Measurements from ENCODE around the gene WDR75. TPM values are rescaled to one million over a fixed set of nuclear protein-coding genes. Genes with fewer than 3 reads are reported as not detected.

WDR75 gene
- total RNA-seq, 1 experiment from 2014 or later, result 53.8 TPM

- H3K4me1 Mint-ChIP-seq (ENCODE audit: low read depth, unreplicated experiment), result peaks cover 34% of the 10 kb centered on the region
- DNase-seq, result no peak
- no TSS peak for BruUV-seq (replicated peaks)
- TF ChIP-seq, protein P1, sequence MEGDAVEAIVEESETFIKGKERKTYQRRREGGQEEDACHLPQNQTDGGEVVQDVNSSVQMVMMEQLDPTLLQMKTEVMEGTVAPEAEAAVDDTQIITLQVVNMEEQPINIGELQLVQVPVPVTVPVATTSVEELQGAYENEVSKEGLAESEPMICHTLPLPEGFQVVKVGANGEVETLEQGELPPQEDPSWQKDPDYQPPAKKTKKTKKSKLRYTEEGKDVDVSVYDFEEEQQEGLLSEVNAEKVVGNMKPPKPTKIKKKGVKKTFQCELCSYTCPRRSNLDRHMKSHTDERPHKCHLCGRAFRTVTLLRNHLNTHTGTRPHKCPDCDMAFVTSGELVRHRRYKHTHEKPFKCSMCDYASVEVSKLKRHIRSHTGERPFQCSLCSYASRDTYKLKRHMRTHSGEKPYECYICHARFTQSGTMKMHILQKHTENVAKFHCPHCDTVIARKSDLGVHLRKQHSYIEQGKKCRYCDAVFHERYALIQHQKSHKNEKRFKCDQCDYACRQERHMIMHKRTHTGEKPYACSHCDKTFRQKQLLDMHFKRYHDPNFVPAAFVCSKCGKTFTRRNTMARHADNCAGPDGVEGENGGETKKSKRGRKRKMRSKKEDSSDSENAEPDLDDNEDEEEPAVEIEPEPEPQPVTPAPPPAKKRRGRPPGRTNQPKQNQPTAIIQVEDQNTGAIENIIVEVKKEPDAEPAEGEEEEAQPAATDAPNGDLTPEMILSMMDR (IDR thresholded peaks at IDR 0.05; ENCODE audit: unreplicated experiment), result no peak
- H3K27me3 Mint-ChIP-seq (ENCODE audit: unreplicated experiment), result no peaks in the 10 kb centered on the region
- H3K36me3 Mint-ChIP-seq (ENCODE audit: insufficient read depth, unreplicated experiment), result peaks cover 4% of the 10 kb centered on the region
- CTCF ChIA-PET, result no interaction called here
- peak overlapping the region; percentile 71 for H3K27ac Mint-ChIP-seq (ENCODE audit: unreplicated experiment)
- intact Hi-C loops (cut with micrococcal nuclease; ENCODE audit: unreplicated experiment), result no loop called here
- H3K9me3 Mint-ChIP-seq (ENCODE audit: low read depth, unreplicated experiment), result peaks cover 7% of the 10 kb centered on the region
- H3K4me3 Mint-ChIP-seq (ENCODE audit: low read depth, unreplicated experiment), result no peak overlapping the region
These were observed 64.2 kb downstream of the WDR75 start for GRCh38 chr2:189505492-189505891.

DNA sequence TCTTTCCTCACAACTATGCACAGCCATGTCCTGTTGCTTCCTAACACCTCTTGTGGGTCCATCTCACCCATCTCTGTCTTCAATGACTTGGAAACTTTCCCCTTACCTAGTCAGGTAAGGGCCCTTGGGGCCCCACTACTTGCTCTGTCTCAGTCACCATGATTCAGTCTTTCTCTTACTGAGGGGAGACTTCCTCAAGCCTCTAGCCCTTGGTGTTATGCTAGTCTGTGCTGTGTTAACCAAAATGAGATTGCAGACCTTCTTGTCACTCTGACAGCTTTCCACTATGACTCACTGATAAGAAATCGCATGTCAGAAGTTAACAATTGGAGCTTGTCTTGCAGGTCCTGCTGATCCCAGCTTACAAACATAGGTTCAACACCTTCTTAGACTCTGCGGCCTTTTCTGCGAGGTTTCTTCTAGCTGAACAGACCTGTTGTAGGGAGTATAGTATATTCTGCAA, 65.3 kb downstream of the WDR75 start:
- Mint-ChIP-seq H3K27me3 (ENCODE audit: unreplicated experiment) (no peaks in the 10 kb centered on the region), H3K4me1 (ENCODE audit: low read depth, unreplicated experiment) (peaks cover 24% of the 10 kb centered on the region), H3K36me3 (ENCODE audit: insufficient read depth, unreplicated experiment) (peaks cover 4% of the 10 kb centered on the region), H3K27ac (ENCODE audit: unreplicated experiment) (peak overlapping the region; percentile 71), H3K9me3 (ENCODE audit: low read depth, unreplicated experiment) (peaks cover 7% of the 10 kb centered on the region), H3K4me3 (ENCODE audit: low read depth, unreplicated experiment) (no peak overlapping the region)
- intact Hi-C loops (cut with micrococcal nuclease; ENCODE audit: unreplicated experiment), result loop anchor here (2.0 kb wide), 1 partner anchor 46 kb away; no protein-coding TSS in a partner anchor
- DNase-seq, result peak; percentile 36
- CTCF ChIA-PET, result interaction anchor here (0.6 to 1.8 kb wide), 2 partner anchors 16 to 74 kb away, joined by 3 to 4 read pairs; partner anchors contain the start of gene SLC40A1
- TF ChIP-seq, protein P1 (IDR thresholded peaks at IDR 0.05; ENCODE audit: unreplicated experiment), result no peak
- no TSS peak for BruUV-seq (replicated peaks)

DNA sequence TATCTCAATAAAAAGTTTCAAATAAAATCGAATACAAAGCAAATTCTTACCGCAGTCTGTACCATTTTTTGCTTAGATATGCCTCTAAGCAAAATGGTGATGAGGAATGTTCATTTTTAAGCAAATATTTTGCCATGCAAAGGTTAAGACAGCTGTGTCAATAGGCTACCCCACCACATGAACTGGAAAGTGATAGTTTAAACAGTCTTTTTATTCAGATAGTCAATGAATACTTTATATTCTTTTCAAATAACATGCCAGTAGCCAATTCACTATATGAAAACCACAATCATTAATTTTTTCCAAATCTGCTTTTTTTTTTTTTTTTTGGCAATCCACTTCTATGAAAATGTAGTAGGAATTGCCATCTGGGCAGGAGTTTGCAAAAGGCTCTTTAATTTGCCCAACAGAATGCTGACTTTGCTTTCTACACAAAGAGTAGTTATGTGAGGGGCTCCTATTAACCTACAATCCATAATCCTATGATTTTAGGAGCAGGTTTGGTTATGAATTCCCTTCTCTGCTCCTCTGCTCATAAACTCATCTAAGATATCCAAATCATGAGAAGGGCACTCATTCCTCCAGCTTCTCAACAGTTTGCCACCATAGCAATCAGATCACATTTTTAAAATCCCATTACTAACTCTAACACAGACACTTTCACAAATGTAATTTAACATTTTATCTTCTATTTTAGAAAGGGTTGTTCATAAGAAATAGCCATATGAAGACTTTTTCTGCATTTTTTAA, 70.1 kb downstream of the WDR75 start:
- Mint-ChIP-seq H3K27ac (ENCODE audit: unreplicated experiment) (no peak overlapping the region), H3K4me1 (ENCODE audit: low read depth, unreplicated experiment) (peaks cover 5% of the 10 kb centered on the region), H3K27me3 (ENCODE audit: unreplicated experiment) (no peaks in the 10 kb centered on the region), H3K9me3 (ENCODE audit: low read depth, unreplicated experiment) (peaks cover 7% of the 10 kb centered on the region), H3K4me3 (ENCODE audit: low read depth, unreplicated experiment) (no peak overlapping the region), H3K36me3 (ENCODE audit: insufficient read depth, unreplicated experiment) (peaks cover 4% of the 10 kb centered on the region)
- CTCF ChIA-PET, result interaction anchor here (0.7 kb wide), 1 partner anchor 24 kb away, joined by 3 read pairs; no protein-coding TSS in a partner anchor
- no peak for DNase-seq
- BruUV-seq (replicated peaks), result no TSS peak
- TF ChIP-seq, protein P1 (IDR thresholded peaks at IDR 0.05; ENCODE audit: unreplicated experiment), result no peak
- intact Hi-C loops (cut with micrococcal nuclease; ENCODE audit: unreplicated experiment), result no loop called here

DNA sequence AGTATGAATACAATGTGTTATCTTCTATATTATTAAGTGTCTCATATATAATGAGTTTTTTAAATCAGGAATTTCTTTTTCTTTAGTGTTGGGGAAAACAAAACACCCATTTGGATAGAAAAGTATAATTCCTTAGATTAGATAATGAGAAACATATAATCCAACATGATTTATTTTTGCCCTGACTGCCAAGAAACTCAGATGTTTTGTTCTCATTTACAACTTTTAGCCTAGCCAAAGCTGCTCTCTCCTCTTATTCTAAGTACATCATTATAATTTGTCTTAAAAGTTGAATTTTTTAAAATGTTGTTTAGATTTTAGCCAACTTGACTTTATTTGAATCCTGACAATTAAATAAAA, 70.7 kb downstream of the WDR75 start:
- no peaks in the 10 kb centered on the region for H3K4me1 Mint-ChIP-seq (ENCODE audit: low read depth, unreplicated experiment)

More for the DNA sequence above, 70.7 kb downstream of the WDR75 start:
- Mint-ChIP-seq H3K9me3 (ENCODE audit: low read depth, unreplicated experiment) (peaks cover 7% of the 10 kb centered on the region), H3K4me3 (ENCODE audit: low read depth, unreplicated experiment) (no peak overlapping the region), H3K36me3 (ENCODE audit: insufficient read depth, unreplicated experiment) (no peaks in the 10 kb centered on the region), H3K27ac (ENCODE audit: unreplicated experiment) (no peak overlapping the region), H3K27me3 (ENCODE audit: unreplicated experiment) (no peaks in the 10 kb centered on the region)
- DNase-seq, result no peak
- TF ChIP-seq, protein P1 (IDR thresholded peaks at IDR 0.05; ENCODE audit: unreplicated experiment), result no peak
- intact Hi-C loops (cut with micrococcal nuclease; ENCODE audit: unreplicated experiment), result no loop called here
- CTCF ChIA-PET, result interaction anchor here (0.7 kb wide), 1 partner anchor 24 kb away, joined by 3 read pairs; no protein-coding TSS in a partner anchor
- no TSS peak for BruUV-seq (replicated peaks)

Measured in Calu3 (cell line).